ENCODE results near the gene IFITM5. TPM values are rescaled to one million over a fixed set of nuclear protein-coding genes. Genes with fewer than 3 reads are reported as not detected.

IFITM5 gene
- total and polyA plus RNA-seq, 2 of the 4 experiments (the other 2 are of a cell fraction), result not detected

Small RNA genes lying within 50 kb of the gene (microRNA-seq; reads per million reads assigned to microRNA genes)
- gene AC136475.6 (ENCODE audit: insufficient read depth, insufficient read length), result not detected

Small RNA genes lying within 50 kb of the gene (small RNA-seq; reads per million reads assigned to genes)
- gene AC136475.6, result 0 reads per million in 5 experiments

Other genes with a start within 250 kb of the IFITM5 start
- gene SCGB1C1, start 106.4 kb downstream of the IFITM5 start, total RNA-seq (2012; rRNA removed), result not detected in 2 replicates
- not detected in 2 replicates for gene SCGB1C1, start 106.4 kb downstream of the IFITM5 start, polyA plus RNA-seq (2012; rRNA removed)
- 10.0 and 10.8 TPM in 2 replicates for gene BET1L, start 92.1 kb downstream of the IFITM5 start, total RNA-seq (2012; rRNA removed)
- 82.8 and 90.7 TPM in 2 replicates for gene BET1L, start 92.1 kb downstream of the IFITM5 start, polyA plus RNA-seq (2012; rRNA removed)
- gene RIC8A, start 91.8 kb downstream of the IFITM5 start, total RNA-seq (2012; rRNA removed), result 114 and 129 TPM in 2 replicates
- gene RIC8A, start 91.8 kb downstream of the IFITM5 start, polyA plus RNA-seq (2012; rRNA removed), result 188 and 193 TPM in 2 replicates
- gene SIRT3, start 63.2 kb downstream of the IFITM5 start, total RNA-seq (2012; rRNA removed), result 4.4 and 5.4 TPM in 2 replicates
- 14.9 and 18.6 TPM in 2 replicates for gene SIRT3, start 63.2 kb downstream of the IFITM5 start, polyA plus RNA-seq (2012; rRNA removed)
- 217 and 232 TPM in 2 replicates for gene PSMD13, start 62.5 kb downstream of the IFITM5 start, total RNA-seq (2012; rRNA removed)
- gene PSMD13, start 62.5 kb downstream of the IFITM5 start, polyA plus RNA-seq (2012; rRNA removed), result 177 and 185 TPM in 2 replicates
- not detected in 2 replicates for gene NLRP6, start 21.1 kb downstream of the IFITM5 start, total RNA-seq (2012; rRNA removed)
- gene NLRP6, start 21.1 kb downstream of the IFITM5 start, polyA plus RNA-seq (2012; rRNA removed), result not detected in 2 replicates
- 1.4 and 1.8 TPM in 2 replicates for gene PGGHG, start 10.4 kb downstream of the IFITM5 start, total RNA-seq (2012; rRNA removed)
- 16.2 and 17.0 TPM in 2 replicates for gene PGGHG, start 10.4 kb downstream of the IFITM5 start, polyA plus RNA-seq (2012; rRNA removed)
- gene IFITM2, start 8.3 kb upstream of the IFITM5 start, total RNA-seq (2012; rRNA removed), result 26.4 and 31.2 TPM in 2 replicates
- gene IFITM2, start 8.3 kb upstream of the IFITM5 start, polyA plus RNA-seq (2012; rRNA removed), result 564 and 600 TPM in 2 replicates
- gene IFITM1, start 14.5 kb upstream of the IFITM5 start, total RNA-seq (2012; rRNA removed), result 14.4 and 24.2 TPM in 2 replicates
- 67.5 and 68.9 TPM in 2 replicates for gene IFITM1, start 14.5 kb upstream of the IFITM5 start, polyA plus RNA-seq (2012; rRNA removed)
- gene IFITM3, start 21.3 kb upstream of the IFITM5 start, total RNA-seq (2012; rRNA removed), result 40.9 and 52.5 TPM in 2 replicates
- 906 and 1,008 TPM in 2 replicates for gene IFITM3, start 21.3 kb upstream of the IFITM5 start, polyA plus RNA-seq (2012; rRNA removed)
- 5.2 and 6.1 TPM in 2 replicates for gene B4GALNT4, start 70.0 kb upstream of the IFITM5 start, total RNA-seq (2012; rRNA removed)
- 38.6 and 45.4 TPM in 2 replicates for gene B4GALNT4, start 70.0 kb upstream of the IFITM5 start, polyA plus RNA-seq (2012; rRNA removed)
- gene PKP3, start 94.7 kb upstream of the IFITM5 start, total RNA-seq (2012; rRNA removed), result 1.4 and 2.2 TPM in 2 replicates
- gene PKP3, start 94.7 kb upstream of the IFITM5 start, polyA plus RNA-seq (2012; rRNA removed), result 1.5 and 2.6 TPM in 2 replicates
- gene SIGIRR, start 115.5 kb upstream of the IFITM5 start, total RNA-seq (2012; rRNA removed), result 9.4 and 10.9 TPM in 2 replicates
- gene SIGIRR, start 115.5 kb upstream of the IFITM5 start, polyA plus RNA-seq (2012; rRNA removed), result 27.6 and 33.8 TPM in 2 replicates
- gene ANO9, start 142.5 kb upstream of the IFITM5 start, total RNA-seq (2012; rRNA removed), result not detected in 2 replicates
- gene ANO9, start 142.5 kb upstream of the IFITM5 start, polyA plus RNA-seq (2012; rRNA removed), result not detected in 2 replicates
- gene PTDSS2, start 150.8 kb upstream of the IFITM5 start, total RNA-seq (2012; rRNA removed), result 21.4 and 23.5 TPM in 2 replicates
- 26.6 and 29.8 TPM in 2 replicates for gene PTDSS2, start 150.8 kb upstream of the IFITM5 start, polyA plus RNA-seq (2012; rRNA removed)
- 138 and 143 TPM in 2 replicates for gene RNH1, start 207.7 kb upstream of the IFITM5 start, total RNA-seq (2012; rRNA removed)
- gene RNH1, start 207.7 kb upstream of the IFITM5 start, polyA plus RNA-seq (2012; rRNA removed), result 238 and 247 TPM in 2 replicates
- gene HRAS, start 236.1 kb upstream of the IFITM5 start, total RNA-seq (2012; rRNA removed), result 99.4 and 108 TPM in 2 replicates
- 123 and 154 TPM in 2 replicates for gene HRAS, start 236.1 kb upstream of the IFITM5 start, polyA plus RNA-seq (2012; rRNA removed)
- 0.28 and 0.36 TPM in 2 replicates for gene LRRC56, start 238.0 kb upstream of the IFITM5 start, total RNA-seq (2012; rRNA removed)
- 1.3 and 1.7 TPM in 2 replicates for gene LRRC56, start 238.0 kb upstream of the IFITM5 start, polyA plus RNA-seq (2012; rRNA removed)